ENCODE results near the gene KCNE4. TPM values are rescaled to one million over a fixed set of nuclear protein-coding genes. Genes with fewer than 3 reads are reported as not detected.

Gene KCNE4
- total and polyA plus RNA-seq, 9 of the 15 experiments (the other 6 are each of a cell fraction or from before 2014, with no cell fraction given), result not detected

DNA sequence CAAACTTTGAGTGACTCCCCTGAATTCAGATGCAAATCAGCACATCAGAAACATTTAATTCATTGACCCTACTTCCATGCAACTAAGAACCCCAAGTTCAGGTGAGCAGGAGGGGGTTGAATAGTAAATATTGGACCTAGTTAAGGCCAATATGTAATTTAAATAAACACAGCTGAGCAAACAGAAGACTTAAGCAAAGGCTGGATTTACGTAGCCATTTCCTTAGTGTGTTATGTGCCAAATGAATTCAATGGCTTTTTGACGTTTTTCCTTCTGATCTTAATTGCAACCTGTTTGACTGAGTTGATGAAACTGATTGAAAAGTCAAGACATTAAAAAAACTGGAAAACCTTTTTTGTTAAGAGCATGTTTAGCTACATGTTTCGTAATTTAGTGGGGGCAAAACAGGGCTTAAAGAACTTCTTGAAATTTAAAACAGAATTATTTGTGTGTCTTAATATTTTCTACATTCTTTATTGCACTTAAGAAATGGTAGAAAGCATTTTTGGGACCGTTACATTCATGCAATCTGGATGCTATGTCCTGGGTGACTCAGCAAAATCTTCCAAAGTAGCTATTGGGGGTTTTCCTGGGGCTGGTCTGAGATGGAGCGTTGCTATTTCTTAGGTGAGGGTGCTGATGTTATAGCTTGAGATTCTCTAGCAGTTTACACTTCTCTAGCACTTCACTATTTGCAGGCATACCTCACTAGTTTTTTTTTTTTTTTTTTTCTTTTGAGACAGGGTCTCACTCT is 25.5 kb upstream of the KCNE4 start (continued):
- TF ChIP-seq, protein P1, sequence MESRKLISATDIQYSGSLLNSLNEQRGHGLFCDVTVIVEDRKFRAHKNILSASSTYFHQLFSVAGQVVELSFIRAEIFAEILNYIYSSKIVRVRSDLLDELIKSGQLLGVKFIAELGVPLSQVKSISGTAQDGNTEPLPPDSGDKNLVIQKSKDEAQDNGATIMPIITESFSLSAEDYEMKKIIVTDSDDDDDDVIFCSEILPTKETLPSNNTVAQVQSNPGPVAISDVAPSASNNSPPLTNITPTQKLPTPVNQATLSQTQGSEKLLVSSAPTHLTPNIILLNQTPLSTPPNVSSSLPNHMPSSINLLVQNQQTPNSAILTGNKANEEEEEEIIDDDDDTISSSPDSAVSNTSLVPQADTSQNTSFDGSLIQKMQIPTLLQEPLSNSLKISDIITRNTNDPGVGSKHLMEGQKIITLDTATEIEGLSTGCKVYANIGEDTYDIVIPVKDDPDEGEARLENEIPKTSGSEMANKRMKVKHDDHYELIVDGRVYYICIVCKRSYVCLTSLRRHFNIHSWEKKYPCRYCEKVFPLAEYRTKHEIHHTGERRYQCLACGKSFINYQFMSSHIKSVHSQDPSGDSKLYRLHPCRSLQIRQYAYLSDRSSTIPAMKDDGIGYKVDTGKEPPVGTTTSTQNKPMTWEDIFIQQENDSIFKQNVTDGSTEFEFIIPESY (CRISPR knock-in tag; IDR thresholded peaks at IDR 0.05), result no peak
- no peak for TF ChIP-seq HNRNPUL1 (IDR thresholded peaks at IDR 0.05; ENCODE audit: low read length)
- TF ChIP-seq, protein P2, sequence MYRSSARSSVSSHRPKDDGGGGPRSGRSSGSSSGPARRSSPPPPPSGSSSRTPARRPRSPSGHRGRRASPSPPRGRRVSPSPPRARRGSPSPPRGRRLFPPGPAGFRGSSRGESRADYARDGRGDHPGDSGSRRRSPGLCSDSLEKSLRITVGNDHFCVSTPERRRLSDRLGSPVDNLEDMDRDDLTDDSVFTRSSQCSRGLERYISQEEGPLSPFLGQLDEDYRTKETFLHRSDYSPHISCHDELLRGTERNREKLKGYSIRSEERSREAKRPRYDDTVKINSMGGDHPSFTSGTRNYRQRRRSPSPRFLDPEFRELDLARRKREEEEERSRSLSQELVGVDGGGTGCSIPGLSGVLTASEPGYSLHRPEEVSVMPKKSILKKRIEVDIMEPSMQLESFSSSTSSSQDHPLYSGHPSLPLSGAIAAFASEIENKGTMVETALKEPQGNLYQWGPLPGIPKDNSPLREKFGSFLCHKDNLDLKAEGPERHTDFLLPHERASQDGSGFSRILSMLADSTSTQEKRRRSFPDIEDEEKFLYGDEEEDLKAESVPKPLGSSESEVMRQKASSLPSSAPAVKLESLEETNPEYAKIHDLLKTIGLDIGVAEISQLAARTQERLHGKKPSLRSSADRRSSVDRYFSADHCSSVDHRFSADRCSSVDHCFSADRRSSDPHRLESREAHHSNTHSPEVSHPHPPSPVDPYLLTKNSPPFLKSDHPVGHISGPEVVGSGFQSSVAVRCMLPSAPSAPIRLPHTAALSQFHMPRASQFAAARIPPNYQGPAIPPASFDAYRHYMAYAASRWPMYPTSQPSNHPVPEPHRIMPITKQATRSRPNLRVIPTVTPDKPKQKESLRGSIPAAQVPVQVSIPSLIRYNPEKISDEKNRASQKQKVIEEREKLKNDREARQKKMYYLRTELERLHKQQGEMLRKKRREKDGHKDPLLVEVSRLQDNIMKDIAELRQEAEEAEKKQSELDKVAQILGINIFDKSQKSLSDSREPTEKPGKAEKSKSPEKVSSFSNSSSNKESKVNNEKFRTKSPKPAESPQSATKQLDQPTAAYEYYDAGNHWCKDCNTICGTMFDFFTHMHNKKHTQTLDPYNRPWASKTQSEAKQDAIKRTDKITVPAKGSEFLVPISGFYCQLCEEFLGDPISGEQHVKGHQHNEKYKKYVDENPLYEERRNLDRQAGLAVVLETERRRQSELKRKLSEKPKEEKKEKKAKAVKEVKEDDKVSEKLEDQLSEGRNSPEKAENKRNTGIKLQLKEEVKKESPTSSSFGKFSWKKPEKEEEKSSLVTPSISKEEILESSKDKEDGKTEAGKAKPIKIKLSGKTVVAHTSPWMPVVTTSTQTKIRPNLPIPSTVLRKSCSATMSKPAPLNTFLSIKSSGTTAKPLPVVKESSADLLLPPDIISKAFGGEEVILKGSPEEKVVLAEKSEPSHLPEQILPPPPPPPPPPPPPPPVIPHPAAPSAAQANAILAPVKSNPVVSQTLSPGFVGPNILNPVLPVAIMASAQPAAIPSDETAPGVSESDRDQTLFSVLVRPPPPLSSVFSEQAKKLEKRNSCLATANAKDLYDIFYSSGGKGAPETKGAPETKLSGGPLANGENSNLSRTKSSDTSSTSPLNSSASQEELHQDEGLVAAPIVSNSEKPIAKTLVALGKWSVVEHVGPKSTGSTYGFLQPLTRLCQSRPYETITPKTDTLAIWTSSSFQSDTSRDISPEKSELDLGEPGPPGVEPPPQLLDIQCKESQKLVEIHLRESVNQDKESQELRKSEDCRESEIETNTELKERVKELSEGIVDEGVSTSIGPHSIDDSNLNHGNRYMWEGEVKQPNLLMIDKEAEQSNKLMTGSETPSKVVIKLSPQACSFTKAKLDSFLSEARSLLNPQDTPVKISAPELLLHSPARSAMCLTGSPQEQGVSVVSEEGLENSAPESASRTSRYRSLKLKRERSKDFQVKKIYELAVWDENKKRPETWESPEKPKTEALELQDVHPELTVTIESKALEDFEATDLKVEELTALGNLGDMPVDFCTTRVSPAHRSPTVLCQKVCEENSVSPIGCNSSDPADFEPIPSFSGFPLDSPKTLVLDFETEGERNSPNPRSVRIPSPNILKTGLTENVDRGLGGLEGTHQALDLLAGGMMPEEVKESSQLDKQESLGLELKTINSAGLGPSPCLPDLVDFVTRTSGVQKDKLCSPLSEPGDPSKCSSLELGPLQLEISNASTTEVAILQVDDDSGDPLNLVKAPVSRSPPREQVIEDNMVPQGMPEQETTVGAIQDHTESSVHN (IDR thresholded peaks at IDR 0.05; ENCODE audit: borderline replicate concordance in 1 of 2, low read depth in 1 of 2), result no peak
- TF ChIP-seq HLTF (IDR thresholded peaks at IDR 0.05), result no peak
- peak; percentile 34; the same call in 1 of the 2 replicates for TF ChIP-seq BACH1 (tag; IDR thresholded peaks at IDR 0.05)
- TF ChIP-seq NFE2L1 (tag; IDR thresholded peaks at IDR 0.05; ENCODE audit: borderline replicate concordance, low read depth), result peak; percentile 85
- no peak for TF ChIP-seq CREM (IDR thresholded peaks at IDR 0.05; ENCODE audit: low read depth)
- TF ChIP-seq LARP7 (IDR thresholded peaks at IDR 0.05), result no peak
- no peak for TF ChIP-seq FUS (optimal IDR thresholded peaks at IDR 0.05; ENCODE audit: low read depth, low read length)
- no peak for TF ChIP-seq HDAC8 (tag; IDR thresholded peaks at IDR 0.05)
- TF ChIP-seq, protein P3, sequence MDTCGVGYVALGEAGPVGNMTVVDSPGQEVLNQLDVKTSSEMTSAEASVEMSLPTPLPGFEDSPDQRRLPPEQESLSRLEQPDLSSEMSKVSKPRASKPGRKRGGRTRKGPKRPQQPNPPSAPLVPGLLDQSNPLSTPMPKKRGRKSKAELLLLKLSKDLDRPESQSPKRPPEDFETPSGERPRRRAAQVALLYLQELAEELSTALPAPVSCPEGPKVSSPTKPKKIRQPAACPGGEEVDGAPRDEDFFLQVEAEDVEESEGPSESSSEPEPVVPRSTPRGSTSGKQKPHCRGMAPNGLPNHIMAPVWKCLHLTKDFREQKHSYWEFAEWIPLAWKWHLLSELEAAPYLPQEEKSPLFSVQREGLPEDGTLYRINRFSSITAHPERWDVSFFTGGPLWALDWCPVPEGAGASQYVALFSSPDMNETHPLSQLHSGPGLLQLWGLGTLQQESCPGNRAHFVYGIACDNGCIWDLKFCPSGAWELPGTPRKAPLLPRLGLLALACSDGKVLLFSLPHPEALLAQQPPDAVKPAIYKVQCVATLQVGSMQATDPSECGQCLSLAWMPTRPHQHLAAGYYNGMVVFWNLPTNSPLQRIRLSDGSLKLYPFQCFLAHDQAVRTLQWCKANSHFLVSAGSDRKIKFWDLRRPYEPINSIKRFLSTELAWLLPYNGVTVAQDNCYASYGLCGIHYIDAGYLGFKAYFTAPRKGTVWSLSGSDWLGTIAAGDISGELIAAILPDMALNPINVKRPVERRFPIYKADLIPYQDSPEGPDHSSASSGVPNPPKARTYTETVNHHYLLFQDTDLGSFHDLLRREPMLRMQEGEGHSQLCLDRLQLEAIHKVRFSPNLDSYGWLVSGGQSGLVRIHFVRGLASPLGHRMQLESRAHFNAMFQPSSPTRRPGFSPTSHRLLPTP (IDR thresholded peaks at IDR 0.05; ENCODE audit: borderline replicate concordance, extremely low read depth, insufficient read length), result no peak
- TF ChIP-seq MAFK (IDR thresholded peaks at IDR 0.05; ENCODE audit: low read length), result peak; percentile 84
- no peak for TF ChIP-seq PRPF4 (IDR thresholded peaks at IDR 0.05; ENCODE audit: insufficient read depth, low read depth, low read length, poor library complexity, severe bottlenecking)
- TF ChIP-seq MAFG (tag; conservative IDR thresholded peaks at IDR 0.05), result peak; percentile 93
- no peak for TF ChIP-seq MEF2D (tag; conservative IDR thresholded peaks at IDR 0.05; ENCODE audit: low read depth)
